Thoracic aorta (tissue), 2 donors: Measurements from ENCODE around the gene HGD. TPM values are rescaled to one million over a fixed set of nuclear protein-coding genes. Genes with fewer than 3 reads are reported as not detected.

Source experiments
- ATAC-seq: fragments of 150-250 bp; one replicate; pipeline ENCODE4 v1.8.0; 2017; ENCODE audit warnings: low read depth; ENCODE audit not compliant: insufficient number of reproducible peaks, low FRiP score
- DNase-seq: peaks from one replicate; pipeline ENCODE4 v3.0.0-alpha.2; 2020; ENCODE audit warnings: low spot score
- H3K27ac ChIP-seq, 2 donors: fragments of 200-600 bp; sonication (generic); 1 replicate in 1 of 2; 2 replicates in 1 of 2; pipeline ENCODE4 v1.5.1; 2016; ENCODE audit warnings: mild to moderate bottlenecking in 2 of 2, moderate library complexity in 2 of 2
- H3K27me3 ChIP-seq: fragments of 200-600 bp; sonication (generic); replicated peaks from 2 replicates; pipeline ENCODE4 v1.6.0; 2016; ENCODE audit warnings: mild to moderate bottlenecking; ENCODE audit not compliant: insufficient read depth
- H3K36me3 ChIP-seq: fragments of 200-600 bp; sonication (generic); one replicate; pipeline ENCODE4 v1.5.1; 2016
- H3K4me1 ChIP-seq, 2 donors: fragments of 200-600 bp; sonication (generic); 1 replicate in 1 of 2; 2 replicates in 1 of 2; pipeline versions ENCODE4 v1.5.1 to v1.6.0; 2016; ENCODE audit warnings: low read depth in 2 of 2, mild to moderate bottlenecking in 1 of 2; ENCODE audit not compliant: control insufficient read depth in 1 of 2
- H3K4me3 ChIP-seq: fragments of 200-600 bp; sonication (generic); 2 replicates; pipeline ENCODE4 v1.5.1; 2016; ENCODE audit warnings: mild to moderate bottlenecking
- H3K9me3 ChIP-seq: fragments of 200-600 bp; sonication (generic); 2 replicates; pipeline ENCODE4 v1.5.1; 2016
- total RNA-seq, 2 donors: library from RNA; depleted of rRNA; stranded (reverse); fragments of >200 nt; gene quantifications; one replicate each; pipeline versions ENCODE4 v1.1.0 to v1.2.3, GENCODE V29; 2016
- TF ChIP-seq, protein P1 (sequence below): fragments of 200-600 bp; sonication (generic); IDR thresholded peaks from one replicate; pipeline ENCODE4 v1.5.1; 2019; ENCODE audit warnings: antibody characterized with exemption

The HGD gene
- total RNA-seq, 2 donors from 2014 or later, result 0.14 TPM; not detected in 1

DNA sequence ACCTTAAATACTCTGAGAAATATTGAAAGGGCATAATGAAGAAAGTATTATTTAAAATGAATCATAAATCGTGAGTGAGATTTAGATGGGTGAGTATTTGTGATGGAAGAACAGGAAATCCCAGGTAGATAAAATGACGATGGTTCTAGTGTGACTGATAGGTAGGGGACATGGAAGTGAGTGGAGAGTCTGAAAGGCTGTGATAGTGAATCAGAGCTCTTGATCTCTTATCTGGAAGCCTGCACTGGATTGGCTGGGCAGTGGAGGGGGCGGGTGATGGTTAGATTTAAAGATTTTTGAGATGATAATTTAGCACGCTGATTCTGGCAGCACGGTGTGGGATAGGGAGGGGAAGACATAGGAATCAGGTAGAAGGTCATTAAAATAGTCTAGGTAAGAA is 20.1 kb downstream of the HGD start:
- H3K9me3 ChIP-seq, result no peaks in the 10 kb centered on the region
- DNase-seq (no peak), ATAC-seq (no peak)
- TF ChIP-seq, protein P1, sequence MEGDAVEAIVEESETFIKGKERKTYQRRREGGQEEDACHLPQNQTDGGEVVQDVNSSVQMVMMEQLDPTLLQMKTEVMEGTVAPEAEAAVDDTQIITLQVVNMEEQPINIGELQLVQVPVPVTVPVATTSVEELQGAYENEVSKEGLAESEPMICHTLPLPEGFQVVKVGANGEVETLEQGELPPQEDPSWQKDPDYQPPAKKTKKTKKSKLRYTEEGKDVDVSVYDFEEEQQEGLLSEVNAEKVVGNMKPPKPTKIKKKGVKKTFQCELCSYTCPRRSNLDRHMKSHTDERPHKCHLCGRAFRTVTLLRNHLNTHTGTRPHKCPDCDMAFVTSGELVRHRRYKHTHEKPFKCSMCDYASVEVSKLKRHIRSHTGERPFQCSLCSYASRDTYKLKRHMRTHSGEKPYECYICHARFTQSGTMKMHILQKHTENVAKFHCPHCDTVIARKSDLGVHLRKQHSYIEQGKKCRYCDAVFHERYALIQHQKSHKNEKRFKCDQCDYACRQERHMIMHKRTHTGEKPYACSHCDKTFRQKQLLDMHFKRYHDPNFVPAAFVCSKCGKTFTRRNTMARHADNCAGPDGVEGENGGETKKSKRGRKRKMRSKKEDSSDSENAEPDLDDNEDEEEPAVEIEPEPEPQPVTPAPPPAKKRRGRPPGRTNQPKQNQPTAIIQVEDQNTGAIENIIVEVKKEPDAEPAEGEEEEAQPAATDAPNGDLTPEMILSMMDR, result no peak
- H3K36me3 ChIP-seq, result no peaks in the 10 kb centered on the region
- no peaks in the 10 kb centered on the region for H3K4me1 ChIP-seq
- H3K27ac ChIP-seq, result no peak overlapping the region
- H3K27me3 ChIP-seq, result no peaks in the 10 kb centered on the region
- no peak overlapping the region for H3K4me3 ChIP-seq

DNA sequence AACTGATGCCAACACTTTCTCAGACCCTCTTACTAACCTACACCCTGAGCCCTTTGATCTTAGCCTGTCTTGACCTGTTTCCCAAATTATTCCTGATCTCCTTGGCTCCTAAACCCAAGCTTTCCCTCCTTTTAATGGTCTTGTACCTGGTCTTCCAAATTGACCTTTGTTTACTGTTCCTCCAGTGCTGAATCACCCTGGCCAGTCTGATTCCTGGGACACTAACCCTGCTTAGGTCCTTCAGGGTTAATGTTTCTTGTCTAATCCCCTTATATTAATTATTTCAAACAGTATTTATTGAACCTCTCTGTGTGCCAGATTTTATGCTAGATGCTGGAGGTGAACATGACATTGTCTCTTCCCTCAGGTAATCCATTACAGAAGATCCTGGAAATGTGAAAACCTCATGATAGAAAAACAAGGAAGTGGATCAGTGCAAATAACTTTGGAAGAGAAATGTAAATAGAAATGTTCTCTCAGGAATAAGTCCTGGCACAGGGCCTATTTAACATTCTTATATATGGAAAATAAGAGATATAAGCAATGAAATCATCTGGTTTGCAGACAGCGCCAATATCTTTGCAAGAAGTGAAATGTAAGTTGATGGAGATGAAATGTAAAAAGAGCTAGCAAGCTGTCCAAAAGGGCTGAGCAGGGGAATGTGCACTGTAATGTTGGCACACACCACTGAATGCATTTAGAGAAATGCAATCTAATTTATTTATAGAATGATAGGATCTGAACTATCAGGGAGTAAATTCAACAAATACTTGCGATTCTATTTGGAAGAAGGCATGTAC is 20.7 kb downstream of the HGD start:
- no peaks in the 10 kb centered on the region for H3K27me3 ChIP-seq
- no peak overlapping the region for H3K27ac ChIP-seq
- TF ChIP-seq, protein P1, result no peak
- no peak overlapping the region for H3K4me3 ChIP-seq
- no peak for DNase-seq
- ATAC-seq, result no peak
- no peaks in the 10 kb centered on the region for H3K9me3 ChIP-seq
- H3K4me1 ChIP-seq, result no peaks in the 10 kb centered on the region
- no peaks in the 10 kb centered on the region for H3K36me3 ChIP-seq

DNA sequence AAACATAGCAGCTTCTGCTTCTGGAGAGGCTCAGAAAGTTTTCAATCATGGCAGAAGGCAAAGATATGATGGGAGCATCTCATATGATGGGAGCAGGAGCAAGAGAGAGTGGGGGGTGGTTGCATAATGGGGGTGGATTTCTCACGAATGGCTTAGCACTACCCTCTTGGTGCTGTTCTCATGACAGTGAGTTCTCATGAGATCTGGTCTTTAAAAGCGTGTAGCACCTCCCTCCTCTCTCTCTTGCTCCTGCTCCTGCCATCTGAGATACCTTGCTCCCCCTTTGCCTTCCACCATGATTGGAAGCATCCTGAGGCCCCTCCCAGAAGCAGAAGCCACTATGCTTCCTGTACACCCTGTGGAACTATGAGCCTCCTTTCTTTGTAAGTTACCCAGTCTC is 22.2 kb downstream of the HGD start:
- H3K4me1 ChIP-seq, result no peaks in the 10 kb centered on the region
- no peak overlapping the region for H3K4me3 ChIP-seq
- no peak overlapping the region for H3K27ac ChIP-seq
- TF ChIP-seq, protein P1, result no peak
- H3K27me3 ChIP-seq, result no peaks in the 10 kb centered on the region
- DNase-seq (no peak), ATAC-seq (no peak)
- no peaks in the 10 kb centered on the region for H3K9me3 ChIP-seq
- no peaks in the 10 kb centered on the region for H3K36me3 ChIP-seq

DNA sequence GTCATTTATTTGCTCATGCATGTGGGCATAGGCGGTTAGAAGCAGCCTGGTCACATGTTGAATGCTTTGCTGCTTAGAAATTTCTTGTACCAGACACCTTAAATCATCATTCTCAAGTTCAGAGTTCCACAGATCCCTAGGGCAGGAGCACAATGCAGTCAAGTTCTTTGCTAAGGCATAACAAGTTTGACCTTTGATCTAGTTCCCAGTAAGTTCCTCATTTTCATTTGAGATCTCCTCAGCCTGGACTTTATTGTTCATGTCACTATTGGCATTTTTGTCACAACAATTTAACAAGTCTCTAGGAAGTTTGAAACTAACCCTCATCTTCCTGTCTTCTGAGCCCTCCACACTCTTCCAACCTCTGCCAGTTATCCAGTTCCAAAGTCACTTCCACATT is 22.8 kb downstream of the HGD start:
- Histone ChIP-seq H3K4me3 (no peak overlapping the region), H3K36me3 (no peaks in the 10 kb centered on the region), H3K27me3 (no peaks in the 10 kb centered on the region), H3K4me1 (no peaks in the 10 kb centered on the region), H3K27ac (no peak overlapping the region), H3K9me3 (no peaks in the 10 kb centered on the region)
- TF ChIP-seq, protein P1, result no peak
- ATAC-seq (no peak), DNase-seq (no peak)

DNA sequence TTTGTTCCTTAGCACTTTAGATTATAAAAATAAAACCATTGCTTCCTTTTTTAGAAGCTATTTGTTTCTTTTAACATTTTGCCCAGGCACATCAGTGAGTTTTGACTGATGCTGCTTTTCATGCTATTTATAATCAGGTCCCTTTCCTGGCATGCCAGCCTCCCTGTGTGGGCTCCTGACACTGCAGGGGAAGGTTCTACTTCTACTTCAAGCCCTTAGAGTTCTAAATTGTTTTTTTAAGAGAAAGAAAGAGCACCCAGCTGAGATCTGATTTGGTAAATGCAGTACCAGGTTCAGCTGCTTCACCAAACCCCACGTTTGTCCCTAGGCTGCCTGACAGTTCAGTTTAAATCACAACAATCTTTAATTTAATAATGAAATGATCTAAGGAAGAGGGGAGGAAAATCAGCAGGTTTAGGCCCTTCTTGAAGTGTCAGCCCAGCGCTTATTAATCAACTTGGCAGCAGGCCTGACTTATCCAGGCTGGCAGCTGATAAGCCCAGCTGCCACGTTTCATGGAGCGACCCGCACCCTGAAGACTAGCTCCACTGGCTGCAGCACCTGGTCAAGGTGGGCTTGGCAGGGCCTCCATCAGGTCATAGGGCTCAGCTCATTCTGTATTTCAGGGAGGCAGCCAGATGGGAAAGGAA is 29.0 kb downstream of the HGD start:
- peaks cover 0 to 12% of the 10 kb centered on the region in 2 donors for H3K4me1 ChIP-seq
- no peak for ATAC-seq
- no peaks in the 10 kb centered on the region for H3K36me3 ChIP-seq
- no peaks in the 10 kb centered on the region for H3K27me3 ChIP-seq
- no peak for DNase-seq
- TF ChIP-seq, protein P1, result no peak
- no peaks in the 10 kb centered on the region for H3K9me3 ChIP-seq
- no peak overlapping the region for H3K4me3 ChIP-seq
- no peak overlapping the region for H3K27ac ChIP-seq
